ENCODE results near the gene CST9.

DNA sequence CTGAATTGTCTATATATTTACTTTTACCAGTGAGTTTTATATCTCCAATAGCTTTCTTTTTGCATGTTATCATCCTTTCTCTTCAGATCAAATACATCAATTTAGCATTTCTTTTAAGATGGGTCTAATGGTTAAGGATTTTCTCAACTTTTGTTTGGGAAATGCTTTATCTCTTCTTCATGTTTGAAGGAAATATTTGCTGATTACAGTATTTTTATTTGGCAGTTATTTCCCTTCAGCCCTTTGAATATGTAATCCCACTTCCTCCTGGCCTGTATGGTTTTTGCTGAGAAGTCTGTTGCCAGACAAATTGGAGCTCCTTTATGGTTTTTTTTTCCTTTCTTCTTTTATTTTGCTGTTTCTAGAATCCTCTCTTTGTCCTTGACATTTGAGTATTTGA, 30.7 kb downstream of the CST9 start:
- TF ChIP-seq, protein P1, sequence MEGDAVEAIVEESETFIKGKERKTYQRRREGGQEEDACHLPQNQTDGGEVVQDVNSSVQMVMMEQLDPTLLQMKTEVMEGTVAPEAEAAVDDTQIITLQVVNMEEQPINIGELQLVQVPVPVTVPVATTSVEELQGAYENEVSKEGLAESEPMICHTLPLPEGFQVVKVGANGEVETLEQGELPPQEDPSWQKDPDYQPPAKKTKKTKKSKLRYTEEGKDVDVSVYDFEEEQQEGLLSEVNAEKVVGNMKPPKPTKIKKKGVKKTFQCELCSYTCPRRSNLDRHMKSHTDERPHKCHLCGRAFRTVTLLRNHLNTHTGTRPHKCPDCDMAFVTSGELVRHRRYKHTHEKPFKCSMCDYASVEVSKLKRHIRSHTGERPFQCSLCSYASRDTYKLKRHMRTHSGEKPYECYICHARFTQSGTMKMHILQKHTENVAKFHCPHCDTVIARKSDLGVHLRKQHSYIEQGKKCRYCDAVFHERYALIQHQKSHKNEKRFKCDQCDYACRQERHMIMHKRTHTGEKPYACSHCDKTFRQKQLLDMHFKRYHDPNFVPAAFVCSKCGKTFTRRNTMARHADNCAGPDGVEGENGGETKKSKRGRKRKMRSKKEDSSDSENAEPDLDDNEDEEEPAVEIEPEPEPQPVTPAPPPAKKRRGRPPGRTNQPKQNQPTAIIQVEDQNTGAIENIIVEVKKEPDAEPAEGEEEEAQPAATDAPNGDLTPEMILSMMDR (IDR thresholded peaks at IDR 0.05) = no peak
- TF ChIP-seq MAFK (IDR thresholded peaks at IDR 0.05; ENCODE audit: partially characterized antibody) (peak; percentile 55), RAD21 (conservative IDR thresholded peaks at IDR 0.05 in 1 of 2, IDR thresholded peaks at IDR 0.05 in 1 of 2) (no peak), CEBPB (IDR thresholded peaks at IDR 0.05) (no peak), BHLHE40 (IDR thresholded peaks at IDR 0.05; ENCODE audit: low read depth, low read length) (no peak), REST (IDR thresholded peaks at IDR 0.05) (no peak), MAX (IDR thresholded peaks at IDR 0.05) (no peak), TP53 (CRISPR knock-in tag; IDR thresholded peaks at IDR 0.05) (no peak), CHD2 (IDR thresholded peaks at IDR 0.05; ENCODE audit: low read length, partially characterized antibody) (no peak), CHD4 (IDR thresholded peaks at IDR 0.05; ENCODE audit: borderline replicate concordance) (no peak), POLR2A (IDR thresholded peaks at IDR 0.05; ENCODE audit: low read length) (no peak), RFX5 (IDR thresholded peaks at IDR 0.05) (no peak)

Measured in A549 (cell line).